Lower lobe of right lung (tissue), 2 donors: ENCODE data around the gene CX3CL1. TPM values are rescaled to one million over a fixed set of nuclear protein-coding genes. Genes with fewer than 3 reads are reported as not detected.
A peak's percentile ranks its signal among the peaks of the same experiment; 100 is the strongest.

Experiments used
- ATAC-seq, 2 donors: fragments of 200-7000 bp; cut with Tn5 transposase; one replicate each; pipeline ENCODE4 v1.9.1; 2020 to 2022; ENCODE audit warnings: mild to moderate bottlenecking in 2 of 2, moderate library complexity in 2 of 2
- DNase-seq: peaks from one replicate; pipeline ENCODE4 v3.0.0-alpha.2; 2020
- H3K27ac ChIP-seq: fragments of 200-600 bp; one replicate; pipeline ENCODE4 v1.8.0; 2022
- H3K27me3 ChIP-seq: fragments of 200-600 bp; one replicate; pipeline ENCODE4 v1.8.0; 2022; ENCODE audit warnings: low read depth
- H3K36me3 ChIP-seq: fragments of 200-600 bp; one replicate; pipeline ENCODE4 v1.8.0; 2022; ENCODE audit warnings: mild to moderate bottlenecking
- H3K4me1 ChIP-seq: fragments of 200-600 bp; one replicate; pipeline ENCODE4 v1.8.0; 2022
- H3K4me3 ChIP-seq: fragments of 200-600 bp; one replicate; pipeline ENCODE4 v1.8.0; 2022; ENCODE audit warnings: mild to moderate bottlenecking
- H3K9me3 ChIP-seq: fragments of 200-600 bp; one replicate; pipeline ENCODE4 v1.8.0; 2022
- intact Hi-C: fragments of 100-400 bp; cut with DNase I; formaldehyde crosslinking; loops from one replicate; pipeline ENCODE4 v1.11.0; 2022
- total RNA-seq: library from RNA; stranded (reverse); fragmentation: NEBNext Ultra II Directional; extraction: Animal tissue kit (Norgen Biotek cat#: 25700); gene quantifications from one replicate; pipeline ENCODE4 v1.2.1, GENCODE V29; 2021
- TF ChIP-seq, protein P1 (sequence below): fragments of 200-600 bp; IDR thresholded peaks from one replicate; pipeline ENCODE4 v1.8.0; 2022; ENCODE audit warnings: antibody characterized with exemption, mild to moderate bottlenecking
- donor health status: DM: no; HTN: yes; CAD: no; lungs with severe emphysema.

Gene CX3CL1
- total RNA-seq, 1 donor from 2014 or later: 33.6 TPM

DNA sequence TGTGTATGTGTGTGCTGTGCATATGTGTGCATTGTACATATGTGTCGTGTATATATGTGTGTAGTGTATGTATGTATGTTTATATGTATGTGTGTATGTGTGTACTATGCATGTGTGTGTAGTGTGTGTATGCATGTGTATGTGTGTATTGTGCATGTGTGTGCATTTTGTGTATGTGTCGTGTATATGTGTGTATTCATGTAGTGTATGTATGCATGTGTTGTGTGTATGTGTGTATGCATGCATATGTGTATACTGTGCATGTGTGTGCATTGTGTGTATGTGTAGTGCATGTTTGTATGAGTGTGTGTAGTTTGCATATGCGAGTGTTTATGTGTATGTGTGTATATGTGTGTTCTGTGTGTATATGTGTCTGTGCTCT is 16.8 kb downstream of the CX3CL1 start:
- TF ChIP-seq, protein P1, sequence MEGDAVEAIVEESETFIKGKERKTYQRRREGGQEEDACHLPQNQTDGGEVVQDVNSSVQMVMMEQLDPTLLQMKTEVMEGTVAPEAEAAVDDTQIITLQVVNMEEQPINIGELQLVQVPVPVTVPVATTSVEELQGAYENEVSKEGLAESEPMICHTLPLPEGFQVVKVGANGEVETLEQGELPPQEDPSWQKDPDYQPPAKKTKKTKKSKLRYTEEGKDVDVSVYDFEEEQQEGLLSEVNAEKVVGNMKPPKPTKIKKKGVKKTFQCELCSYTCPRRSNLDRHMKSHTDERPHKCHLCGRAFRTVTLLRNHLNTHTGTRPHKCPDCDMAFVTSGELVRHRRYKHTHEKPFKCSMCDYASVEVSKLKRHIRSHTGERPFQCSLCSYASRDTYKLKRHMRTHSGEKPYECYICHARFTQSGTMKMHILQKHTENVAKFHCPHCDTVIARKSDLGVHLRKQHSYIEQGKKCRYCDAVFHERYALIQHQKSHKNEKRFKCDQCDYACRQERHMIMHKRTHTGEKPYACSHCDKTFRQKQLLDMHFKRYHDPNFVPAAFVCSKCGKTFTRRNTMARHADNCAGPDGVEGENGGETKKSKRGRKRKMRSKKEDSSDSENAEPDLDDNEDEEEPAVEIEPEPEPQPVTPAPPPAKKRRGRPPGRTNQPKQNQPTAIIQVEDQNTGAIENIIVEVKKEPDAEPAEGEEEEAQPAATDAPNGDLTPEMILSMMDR: no peak
- Histone ChIP-seq H3K9me3 (no peaks in the 10 kb centered on the region), H3K4me1 (peaks cover 14% of the 10 kb centered on the region), H3K36me3 (no peaks in the 10 kb centered on the region), H3K4me3 (no peak overlapping the region), H3K27me3 (no peaks in the 10 kb centered on the region), H3K27ac (no peak overlapping the region)
- intact Hi-C loops: no loop called here
- ATAC-seq: no peak
- no peak for DNase-seq

DNA sequence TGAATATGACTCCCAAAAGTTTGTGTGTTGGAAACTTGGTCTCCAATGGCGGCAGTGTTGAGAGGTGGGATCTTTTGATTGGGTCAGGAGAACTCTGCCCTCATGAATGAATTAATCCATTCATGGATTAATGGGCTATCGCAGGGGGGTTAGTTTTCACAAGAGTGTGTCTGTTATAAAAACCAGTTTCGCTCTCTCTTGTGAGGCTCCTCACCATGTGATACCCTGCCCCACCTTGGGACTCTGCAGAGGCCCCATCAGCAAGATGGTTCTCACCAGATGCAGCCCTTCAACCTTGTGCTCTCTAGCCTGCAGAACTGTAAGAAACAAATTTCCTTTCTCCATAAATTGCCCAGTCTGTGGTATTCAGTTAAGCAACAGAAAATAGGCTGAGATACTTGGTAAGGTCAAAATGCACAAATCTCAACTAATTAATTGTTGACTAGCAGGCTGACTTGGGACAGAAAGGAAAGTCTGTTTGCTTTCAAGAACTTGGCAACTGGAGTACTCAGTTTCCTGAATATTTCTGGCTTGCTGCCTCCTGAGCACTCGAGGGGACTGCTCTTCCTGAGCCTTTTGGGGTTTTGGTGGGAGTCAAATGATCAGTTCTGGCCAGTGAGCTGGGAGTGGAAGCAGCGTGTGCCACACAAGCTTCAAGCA is 18.5 kb downstream of the CX3CL1 start:
- Histone ChIP-seq H3K4me3 (no peak overlapping the region), H3K9me3 (no peaks in the 10 kb centered on the region), H3K4me1 (peaks cover 7% of the 10 kb centered on the region), H3K36me3 (no peaks in the 10 kb centered on the region), H3K27ac (no peak overlapping the region), H3K27me3 (no peaks in the 10 kb centered on the region)
- DNase-seq (no peak), ATAC-seq (no peak)
- TF ChIP-seq, protein P1: no peak
- intact Hi-C loops: no loop called here

DNA sequence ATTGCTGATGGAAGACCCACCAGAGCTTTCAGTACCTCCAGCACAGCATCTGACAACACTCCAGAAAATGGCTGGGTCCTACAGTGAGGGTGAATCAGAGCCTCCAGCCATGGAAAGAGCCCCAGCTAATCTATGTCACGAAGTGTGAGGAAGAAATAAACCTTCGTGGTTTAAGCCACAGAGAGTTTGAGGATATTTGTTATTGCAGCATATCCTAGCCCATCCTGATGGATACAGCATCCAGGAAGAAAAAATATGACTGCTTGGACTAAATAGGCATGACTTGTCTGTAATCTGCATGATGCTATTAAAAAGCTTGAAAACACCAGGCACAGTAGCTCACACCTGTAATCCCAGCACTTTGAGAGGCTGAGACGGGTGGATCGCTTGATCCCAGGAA is 19.0 kb downstream of the CX3CL1 start:
- intact Hi-C loops: no loop called here
- no peak for ATAC-seq
- TF ChIP-seq, protein P1: no peak

DNA sequence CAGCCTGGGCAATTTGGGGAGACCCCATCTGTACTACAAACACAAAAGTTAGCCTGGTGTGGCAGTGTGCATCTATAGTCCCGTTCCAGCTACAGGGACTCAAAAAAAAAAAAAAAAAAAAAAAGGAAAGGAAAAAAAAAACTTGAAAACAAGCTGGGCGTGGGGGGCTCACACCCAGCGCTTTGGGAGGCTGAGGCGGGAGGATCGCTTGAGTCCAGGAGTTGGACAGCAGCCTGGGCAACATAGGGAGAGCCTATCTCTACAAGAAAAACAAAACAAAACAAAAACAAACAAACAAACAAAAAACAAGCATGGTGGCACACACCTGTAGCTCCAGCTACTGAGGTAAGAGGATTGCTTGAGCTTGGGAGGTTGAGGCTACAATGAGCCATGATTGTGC is 19.4 kb downstream of the CX3CL1 start:
- DNase-seq: no peak
- TF ChIP-seq, protein P1: no peak
- H3K36me3 ChIP-seq: no peaks in the 10 kb centered on the region
- intact Hi-C loops: no loop called here
- no peak overlapping the region for H3K27ac ChIP-seq
- H3K4me1 ChIP-seq: peaks cover 7% of the 10 kb centered on the region
- H3K4me3 ChIP-seq: no peak overlapping the region
- ATAC-seq: no peak
- no peaks in the 10 kb centered on the region for H3K27me3 ChIP-seq
- H3K9me3 ChIP-seq: no peaks in the 10 kb centered on the region

More for the DNA sequence above, 19.0 kb downstream of the CX3CL1 start:
- H3K9me3 ChIP-seq: no peaks in the 10 kb centered on the region
- DNase-seq: no peak
- H3K27me3 ChIP-seq: no peaks in the 10 kb centered on the region
- no peak overlapping the region for H3K27ac ChIP-seq
- H3K36me3 ChIP-seq: no peaks in the 10 kb centered on the region
- H3K4me3 ChIP-seq: no peak overlapping the region
- peaks cover 7% of the 10 kb centered on the region for H3K4me1 ChIP-seq

DNA sequence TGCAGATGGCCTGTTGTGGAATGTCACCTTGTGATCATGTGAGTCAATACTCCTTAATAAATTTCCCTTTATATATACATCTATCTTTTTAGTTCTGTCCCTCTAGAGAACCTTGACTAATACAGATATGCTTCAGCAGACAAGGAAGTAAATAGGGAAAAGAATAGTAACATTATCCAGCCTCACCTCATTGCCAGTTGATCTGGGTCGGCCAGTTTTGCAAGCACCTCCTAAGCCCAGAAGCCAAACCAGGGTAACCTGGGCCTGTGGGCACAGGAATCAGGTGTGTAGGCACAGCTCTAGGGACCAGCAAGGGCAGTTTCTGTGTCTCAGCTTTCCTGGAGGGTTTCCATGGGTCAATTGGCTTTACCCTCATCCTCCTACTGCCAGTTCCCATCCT is 20.4 kb downstream of the CX3CL1 start:
- H3K9me3 ChIP-seq: no peaks in the 10 kb centered on the region
- H3K27me3 ChIP-seq: no peaks in the 10 kb centered on the region
- H3K4me3 ChIP-seq: no peak overlapping the region
- ATAC-seq (peak in 1 of 2 donors; percentile 59), DNase-seq (no peak)
- intact Hi-C loops: no loop called here
- H3K36me3 ChIP-seq: no peaks in the 10 kb centered on the region
- TF ChIP-seq, protein P1: no peak
- H3K27ac ChIP-seq: no peak overlapping the region
- H3K4me1 ChIP-seq: peaks cover 7% of the 10 kb centered on the region
